T-helper 2 cell treated with Interferon-gamma antibody and Interleukin-4, amounts not matched to agents 5 μg/mL and 100 μg/mL, for 36 hours (primary cell): ENCODE measurements around the gene NCOA3.

ENCODE experiments used
- DNase-seq: peaks from one replicate; pipeline ENCODE4 v3.0.0; 2021; ENCODE audit warnings: low spot score
- H3K27ac Mint-ChIP-seq: one replicate; pipeline ENCODE4 v1.8.0; 2021; ENCODE audit warnings: mild to moderate bottlenecking, mixed read lengths
- H3K27me3 Mint-ChIP-seq: one replicate; pipeline ENCODE4 v1.8.0; 2021; ENCODE audit warnings: low read depth, mixed read lengths
- H3K36me3 Mint-ChIP-seq: one replicate; pipeline ENCODE4 v1.8.0; 2021; ENCODE audit warnings: low read depth, mixed read lengths
- H3K4me1 Mint-ChIP-seq: one replicate; pipeline ENCODE4 v1.8.0; 2021; ENCODE audit warnings: low read depth, mixed read lengths
- H3K4me3 Mint-ChIP-seq: one replicate; pipeline ENCODE4 v1.8.0; 2022; ENCODE audit warnings: mild to moderate bottlenecking, moderate library complexity, mixed read lengths
- H3K9me3 Mint-ChIP-seq: one replicate; pipeline ENCODE4 v1.8.0; 2021; ENCODE audit warnings: mixed read lengths

The NCOA3 gene

DNA sequence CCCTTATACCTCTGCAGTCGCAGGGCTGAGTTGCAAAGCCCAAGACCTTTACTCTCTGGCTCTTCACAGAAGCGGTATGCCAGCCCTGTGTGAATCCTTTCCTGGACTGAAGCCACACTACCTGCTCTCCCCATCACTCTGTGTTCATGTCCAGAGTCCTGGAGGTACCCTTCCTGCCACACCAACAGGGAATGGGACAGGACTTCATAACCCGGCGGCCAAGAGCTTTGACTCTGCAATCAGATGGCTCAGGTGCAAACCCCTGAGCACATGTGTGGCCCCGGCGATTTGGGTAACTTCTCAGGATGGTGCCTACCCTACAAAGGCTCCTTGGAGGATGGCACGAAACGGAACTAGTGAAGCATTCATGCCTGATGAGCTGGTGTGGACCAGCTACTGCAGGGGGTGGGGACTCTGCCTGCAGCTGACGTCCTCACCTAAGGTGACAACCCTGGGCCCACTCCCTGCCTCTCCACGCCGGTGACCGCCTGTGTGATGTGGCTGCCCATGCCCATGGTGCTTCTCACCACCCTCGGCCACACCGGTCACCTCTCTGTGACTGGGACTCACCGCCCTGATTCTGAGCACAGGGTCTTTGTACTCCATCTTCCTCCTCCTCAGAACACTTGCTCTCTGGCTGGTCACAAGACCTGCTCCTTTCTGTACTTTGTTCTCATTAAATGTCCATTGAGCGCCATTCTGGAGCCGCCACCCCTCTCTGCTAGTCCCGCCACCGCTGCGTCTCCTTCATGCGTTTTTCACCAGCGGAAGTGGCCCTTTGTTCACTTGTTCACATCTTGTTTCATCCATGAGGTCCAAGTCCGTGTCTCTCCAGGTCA is 166.8 kb downstream of the NCOA3 start:
- no peak overlapping the region for H3K4me3 Mint-ChIP-seq
- H3K36me3 Mint-ChIP-seq: no peaks in the 10 kb centered on the region
- H3K27ac Mint-ChIP-seq: no peak overlapping the region
- H3K27me3 Mint-ChIP-seq: no peaks in the 10 kb centered on the region
- no peak for DNase-seq
- H3K9me3 Mint-ChIP-seq: no peaks in the 10 kb centered on the region
- peaks cover 4% of the 10 kb centered on the region for H3K4me1 Mint-ChIP-seq

DNA sequence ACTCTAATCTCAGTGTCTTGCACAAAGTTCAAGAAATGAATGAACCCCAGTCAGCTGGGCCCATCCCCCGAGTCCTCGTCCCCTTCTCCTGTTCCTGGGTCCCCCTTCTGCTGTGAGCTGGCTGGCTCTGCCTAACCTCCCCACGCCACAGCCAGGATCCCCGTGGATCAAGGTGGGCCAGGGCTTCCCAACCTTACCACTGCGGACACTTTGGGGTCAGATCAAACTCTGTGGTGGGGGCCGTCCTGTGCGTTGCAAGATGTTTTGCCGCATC is 167.4 kb downstream of the NCOA3 start:
- H3K36me3 Mint-ChIP-seq: no peaks in the 10 kb centered on the region
- no peaks in the 10 kb centered on the region for H3K27me3 Mint-ChIP-seq
- DNase-seq: no peak
- H3K27ac Mint-ChIP-seq: no peak overlapping the region
- H3K4me3 Mint-ChIP-seq: no peak overlapping the region
- no peaks in the 10 kb centered on the region for H3K4me1 Mint-ChIP-seq
- H3K9me3 Mint-ChIP-seq: no peaks in the 10 kb centered on the region

DNA sequence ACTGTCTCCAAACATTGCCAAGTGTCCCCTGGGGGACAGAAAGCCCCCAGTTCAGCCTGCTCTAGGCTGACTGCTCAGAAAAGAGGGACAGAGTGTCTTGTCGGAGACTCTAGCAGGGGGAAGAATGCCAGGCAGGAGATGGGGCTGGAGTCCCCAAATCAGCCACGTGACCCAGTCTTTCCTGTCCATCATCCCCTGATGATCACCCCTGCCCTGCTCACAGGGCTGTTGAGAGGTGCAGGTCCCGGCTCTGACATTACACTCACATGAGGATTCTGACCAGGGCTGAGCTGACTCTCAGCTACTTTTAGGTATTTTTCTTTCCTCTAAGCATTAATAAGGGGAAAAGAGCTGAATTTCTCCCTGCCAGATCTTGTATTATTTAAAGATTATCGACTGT is 167.8 kb downstream of the NCOA3 start:
- H3K36me3 Mint-ChIP-seq: no peaks in the 10 kb centered on the region
- H3K27ac Mint-ChIP-seq: no peak overlapping the region
- no peaks in the 10 kb centered on the region for H3K9me3 Mint-ChIP-seq
- DNase-seq: no peak
- H3K27me3 Mint-ChIP-seq: no peaks in the 10 kb centered on the region
- no peaks in the 10 kb centered on the region for H3K4me1 Mint-ChIP-seq
- H3K4me3 Mint-ChIP-seq: no peak overlapping the region

DNA sequence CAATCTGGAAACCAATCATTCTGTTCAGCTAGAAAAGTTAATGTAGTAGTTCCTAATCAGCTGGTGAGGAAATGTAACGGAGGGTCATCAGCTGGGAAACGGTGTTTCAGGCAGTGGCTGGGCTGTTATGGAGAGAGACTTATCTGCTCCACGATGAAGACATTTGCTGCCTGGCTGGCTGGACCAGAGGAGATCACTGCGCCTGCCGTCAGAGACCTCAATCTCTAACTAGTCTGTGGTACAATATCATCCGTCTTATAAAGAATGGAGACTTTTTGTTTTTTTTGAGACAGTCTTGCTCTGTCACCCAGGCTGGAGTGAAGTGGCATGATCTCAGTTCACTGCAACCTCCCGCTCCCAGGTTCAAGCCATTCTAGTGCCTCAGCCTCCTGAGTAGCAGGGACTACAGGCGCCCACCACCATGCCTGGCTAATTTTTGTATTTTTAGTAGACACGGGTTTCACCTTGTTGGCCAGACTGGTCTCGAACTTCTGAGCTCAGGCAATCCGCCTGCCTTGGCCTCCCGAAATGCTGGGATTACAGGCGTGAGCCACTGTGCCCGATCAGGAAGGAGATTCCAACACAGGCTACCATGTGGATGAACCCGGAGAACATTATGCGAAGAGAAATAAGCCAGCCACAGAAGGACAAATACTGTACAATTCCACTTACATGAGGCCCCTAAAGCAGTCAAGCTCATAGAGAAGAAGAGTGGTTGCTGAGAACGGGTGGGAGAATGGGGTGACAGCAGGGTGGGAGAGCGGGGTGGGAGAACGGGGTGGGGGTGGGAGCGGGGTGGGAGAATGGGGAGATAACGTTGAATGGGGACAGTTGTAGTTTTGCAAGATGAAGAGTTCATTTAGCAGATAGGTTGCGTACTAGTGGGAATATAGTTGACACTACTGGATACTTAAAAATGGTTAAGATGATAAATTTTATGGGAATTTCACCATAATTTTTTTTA is 168.5 kb downstream of the NCOA3 start:
- H3K27ac Mint-ChIP-seq: no peak overlapping the region
- DNase-seq: no peak
- H3K4me3 Mint-ChIP-seq: no peak overlapping the region
- H3K36me3 Mint-ChIP-seq: no peaks in the 10 kb centered on the region
- H3K27me3 Mint-ChIP-seq: no peaks in the 10 kb centered on the region
- no peaks in the 10 kb centered on the region for H3K4me1 Mint-ChIP-seq
- H3K9me3 Mint-ChIP-seq: no peaks in the 10 kb centered on the region

DNA sequence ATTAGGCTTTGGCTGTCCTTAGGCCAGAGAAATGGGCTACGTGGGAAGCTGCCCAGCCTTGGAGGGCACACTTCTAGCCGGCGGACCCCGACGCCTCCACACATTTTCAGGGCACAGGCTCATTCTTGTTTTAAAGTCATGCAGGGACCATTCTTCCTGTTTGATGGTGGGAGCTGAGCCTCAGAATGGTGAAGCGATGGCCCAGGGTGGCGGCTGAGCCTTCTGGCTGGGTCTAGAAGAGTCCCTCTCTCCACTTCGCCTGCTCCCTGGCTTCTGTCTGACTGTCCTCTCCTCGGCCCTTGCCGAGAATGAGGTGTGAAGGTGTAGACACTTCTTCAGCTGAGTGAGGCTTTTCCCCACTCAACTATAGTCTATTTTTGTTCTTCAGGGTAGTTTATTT is 169.2 kb downstream of the NCOA3 start:
- H3K4me3 Mint-ChIP-seq: no peak overlapping the region
- H3K4me1 Mint-ChIP-seq: no peaks in the 10 kb centered on the region
- DNase-seq: no peak
- H3K36me3 Mint-ChIP-seq: no peaks in the 10 kb centered on the region
- no peaks in the 10 kb centered on the region for H3K27me3 Mint-ChIP-seq
- no peaks in the 10 kb centered on the region for H3K9me3 Mint-ChIP-seq
- H3K27ac Mint-ChIP-seq: no peak overlapping the region

DNA sequence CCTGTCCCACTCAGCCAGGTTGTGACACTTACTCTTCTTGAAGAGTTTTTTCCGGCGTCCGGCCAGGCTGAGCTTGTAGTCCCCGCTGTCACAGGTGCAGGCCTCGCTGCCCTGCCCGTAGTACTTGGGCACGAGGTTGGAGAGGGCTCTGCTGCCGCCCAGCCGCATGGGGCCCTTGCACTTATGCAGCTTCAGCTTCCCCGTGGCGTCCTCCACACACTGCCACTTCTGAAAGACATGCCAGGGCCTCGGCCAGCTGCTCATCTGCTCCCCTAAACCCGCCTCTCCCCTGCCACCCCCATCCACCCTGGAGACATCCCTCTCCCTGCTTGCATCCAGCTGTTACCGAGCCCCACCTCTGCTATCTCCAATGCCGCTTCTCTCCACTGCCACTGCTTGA is 170.5 kb downstream of the NCOA3 start:
- no peak overlapping the region for H3K27ac Mint-ChIP-seq

DNA sequence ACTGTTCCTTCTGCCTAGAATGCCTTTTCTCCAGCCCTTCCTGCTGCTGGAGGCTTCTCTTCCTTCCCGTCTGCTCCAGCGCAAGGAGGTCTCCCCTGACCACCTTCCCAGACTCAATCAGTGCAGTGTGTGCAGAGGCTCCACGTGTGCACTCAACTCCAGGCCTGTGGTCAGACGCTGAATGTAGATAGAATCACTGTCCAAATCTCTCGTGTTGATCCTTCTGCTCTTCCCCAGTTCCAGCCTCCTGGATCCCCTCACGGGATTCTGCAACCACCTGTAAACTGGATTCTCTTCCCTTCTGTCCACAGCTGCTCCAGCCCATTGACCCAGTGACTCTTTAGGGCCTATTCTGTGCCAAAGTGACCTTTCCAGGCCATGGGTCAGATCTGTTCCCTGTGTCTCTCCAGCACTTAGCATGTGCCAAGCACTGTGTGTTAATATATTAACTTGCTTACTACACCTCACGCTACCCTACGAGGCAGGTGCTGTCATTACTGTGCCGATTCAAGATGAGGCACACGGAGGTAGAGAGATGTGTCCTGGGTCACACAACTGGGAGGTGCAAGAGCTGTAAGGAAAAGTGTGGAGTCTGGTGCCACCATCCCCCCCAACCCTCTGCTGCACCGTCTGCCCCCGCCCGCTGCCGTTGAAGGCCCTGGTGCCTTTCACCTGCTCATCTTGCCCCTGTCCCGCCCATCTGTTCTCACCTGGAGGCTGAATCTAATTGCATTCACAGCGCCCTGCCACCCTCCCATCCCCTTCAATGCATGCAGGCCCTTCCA is 171.4 kb downstream of the NCOA3 start:
- H3K9me3 Mint-ChIP-seq: no peaks in the 10 kb centered on the region
- no peaks in the 10 kb centered on the region for H3K36me3 Mint-ChIP-seq
- no peak overlapping the region for H3K4me3 Mint-ChIP-seq
- no peak overlapping the region for H3K27ac Mint-ChIP-seq
- no peak for DNase-seq
- H3K27me3 Mint-ChIP-seq: no peaks in the 10 kb centered on the region
- no peaks in the 10 kb centered on the region for H3K4me1 Mint-ChIP-seq

More for the DNA sequence above, 170.5 kb downstream of the NCOA3 start:
- Mint-ChIP-seq H3K4me1 (no peaks in the 10 kb centered on the region), H3K36me3 (no peaks in the 10 kb centered on the region), H3K27me3 (no peaks in the 10 kb centered on the region), H3K4me3 (no peak overlapping the region), H3K9me3 (no peaks in the 10 kb centered on the region)
- DNase-seq: no peak

DNA sequence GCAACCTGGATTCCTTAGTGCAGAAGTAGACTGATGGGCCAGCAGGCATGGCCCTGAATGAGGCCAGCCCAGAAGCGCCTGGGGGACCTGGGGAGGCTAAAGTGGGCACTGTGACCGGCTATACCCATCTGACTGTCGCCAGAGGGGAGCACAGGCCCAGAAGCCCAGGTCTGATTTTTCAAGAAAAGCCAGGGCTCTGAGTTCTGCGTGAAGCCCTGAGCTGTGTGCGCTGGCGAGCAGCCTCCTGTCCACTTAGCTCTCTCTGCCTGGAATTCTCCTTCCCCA is 171.9 kb downstream of the NCOA3 start:
- Mint-ChIP-seq H3K4me1 (no peaks in the 10 kb centered on the region), H3K27me3 (no peaks in the 10 kb centered on the region), H3K27ac (no peak overlapping the region), H3K9me3 (no peaks in the 10 kb centered on the region), H3K36me3 (no peaks in the 10 kb centered on the region), H3K4me3 (no peak overlapping the region)
- DNase-seq: no peak

DNA sequence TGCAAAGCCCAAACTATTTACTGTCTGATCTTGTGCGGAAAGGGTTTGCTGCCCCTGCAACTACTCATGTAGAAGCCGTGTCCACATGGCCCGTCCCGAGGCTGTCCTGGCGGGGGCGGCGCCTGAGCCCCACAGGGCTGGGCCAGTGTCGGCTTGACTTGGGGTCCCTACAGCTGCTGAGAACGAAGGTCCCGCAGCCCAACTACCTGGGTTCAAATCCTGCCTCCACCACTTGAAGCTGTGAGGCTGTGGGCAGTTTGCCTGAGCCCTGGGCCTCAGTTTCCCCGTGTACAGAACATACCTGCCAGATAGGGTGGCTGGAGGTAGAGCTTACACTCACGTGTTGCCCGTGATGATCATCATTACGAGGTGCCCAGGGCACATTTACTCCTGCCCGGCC is 172.5 kb downstream of the NCOA3 start:
- Mint-ChIP-seq H3K9me3 (no peaks in the 10 kb centered on the region), H3K36me3 (no peaks in the 10 kb centered on the region), H3K27ac (no peak overlapping the region), H3K4me3 (no peak overlapping the region), H3K4me1 (no peaks in the 10 kb centered on the region), H3K27me3 (no peaks in the 10 kb centered on the region)
- no peak for DNase-seq

DNA sequence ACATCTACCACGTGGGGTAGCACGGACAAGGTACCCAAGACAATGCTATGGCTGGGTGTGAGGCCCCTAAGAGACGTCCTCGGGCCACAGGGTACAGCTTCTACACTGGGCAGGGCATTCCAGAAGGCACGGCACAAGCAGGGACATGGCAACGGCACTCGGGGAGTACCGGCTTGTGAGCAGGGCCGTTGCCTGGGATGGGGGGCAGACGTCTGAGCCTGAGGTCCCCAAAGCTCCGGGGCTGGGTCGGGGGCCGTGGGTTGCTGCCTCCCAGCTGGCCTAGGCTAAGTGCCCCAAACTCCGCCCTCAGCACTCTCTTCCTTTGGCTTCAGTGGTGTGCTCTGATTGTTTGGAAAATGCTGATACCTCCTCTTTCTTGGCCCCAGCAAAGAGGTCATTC is 173.0 kb downstream of the NCOA3 start:
- H3K4me3 Mint-ChIP-seq: no peak overlapping the region
- no peaks in the 10 kb centered on the region for H3K27me3 Mint-ChIP-seq
- no peaks in the 10 kb centered on the region for H3K9me3 Mint-ChIP-seq
- H3K36me3 Mint-ChIP-seq: no peaks in the 10 kb centered on the region
- H3K27ac Mint-ChIP-seq: no peak overlapping the region
- DNase-seq: no peak
- H3K4me1 Mint-ChIP-seq: no peaks in the 10 kb centered on the region

DNA sequence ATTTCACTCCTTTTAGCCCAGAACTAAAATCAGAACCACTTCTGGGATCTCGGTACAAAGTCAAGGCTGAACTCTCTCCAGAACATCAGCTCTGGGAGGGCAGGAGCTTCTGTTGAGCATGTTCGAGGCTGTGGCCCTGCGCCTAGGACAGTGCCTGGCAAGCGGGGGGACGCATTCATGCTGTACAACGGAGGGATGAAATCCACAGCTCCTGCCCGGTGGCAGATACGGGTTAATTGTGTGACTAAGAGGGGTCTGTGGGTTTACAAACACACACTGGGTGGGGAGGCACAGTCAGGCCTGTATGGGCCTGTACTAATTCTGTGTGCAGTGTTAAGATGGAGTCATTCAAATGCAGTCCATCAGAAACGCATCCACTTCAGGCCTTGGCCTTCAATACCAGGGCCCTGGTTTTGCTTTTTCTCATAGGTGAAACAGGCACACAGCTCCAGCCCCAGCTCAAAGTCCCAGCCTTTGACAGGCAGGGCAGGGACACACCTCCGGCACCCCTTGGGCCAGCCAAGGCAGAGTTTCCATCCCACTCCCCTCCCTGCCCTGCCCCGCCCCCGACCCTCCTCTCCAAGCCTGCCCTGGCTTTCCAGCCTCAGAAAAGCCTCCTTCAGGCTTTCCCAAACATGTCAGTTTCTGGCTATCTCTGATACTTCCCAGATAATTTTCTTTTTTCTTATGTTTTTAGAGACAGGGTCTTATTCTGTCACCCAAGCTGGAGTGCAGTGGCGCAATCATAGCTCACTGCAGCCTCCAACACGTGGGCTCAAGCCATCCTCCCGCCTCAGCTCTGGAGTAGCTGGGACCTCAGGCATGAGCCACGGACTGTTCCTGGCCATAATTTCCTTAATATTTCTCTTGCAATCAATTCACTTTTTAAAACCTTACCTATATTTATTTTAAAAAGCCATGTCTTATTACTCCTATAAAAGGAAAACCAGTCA is 173.8 kb downstream of the NCOA3 start:
- Mint-ChIP-seq H3K27me3 (no peaks in the 10 kb centered on the region), H3K27ac (no peak overlapping the region), H3K9me3 (no peaks in the 10 kb centered on the region), H3K36me3 (no peaks in the 10 kb centered on the region), H3K4me3 (no peak overlapping the region), H3K4me1 (no peaks in the 10 kb centered on the region)
- no peak for DNase-seq

DNA sequence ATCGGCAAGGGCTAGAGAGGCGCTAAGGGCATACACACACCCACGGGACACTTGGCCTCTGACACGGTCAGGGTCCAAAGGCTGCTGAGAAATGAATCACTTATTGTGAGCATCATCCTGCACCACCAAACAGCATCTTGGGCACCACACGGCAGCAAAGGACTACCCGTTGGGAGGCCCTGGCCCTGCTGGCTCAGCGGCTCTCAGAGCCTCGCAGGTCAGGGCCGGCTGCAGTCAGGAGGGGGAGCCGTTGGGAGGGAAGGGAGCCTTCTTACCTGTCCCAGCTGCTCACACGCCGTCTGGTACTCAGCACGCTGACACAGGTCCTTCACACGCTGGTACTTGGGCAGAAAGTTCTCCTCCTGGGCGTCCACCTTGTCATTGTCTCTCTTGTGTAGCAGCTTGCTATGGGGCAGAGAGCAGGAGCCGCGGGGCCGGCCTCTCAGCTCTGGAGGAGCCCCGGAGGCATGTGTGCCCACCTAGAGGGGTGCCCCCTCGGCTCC is 174.6 kb downstream of the NCOA3 start:
- H3K27ac Mint-ChIP-seq: no peak overlapping the region
- H3K4me3 Mint-ChIP-seq: no peak overlapping the region
- H3K9me3 Mint-ChIP-seq: no peaks in the 10 kb centered on the region
- no peaks in the 10 kb centered on the region for H3K27me3 Mint-ChIP-seq
- no peaks in the 10 kb centered on the region for H3K4me1 Mint-ChIP-seq
- no peak for DNase-seq
- H3K36me3 Mint-ChIP-seq: no peaks in the 10 kb centered on the region

DNA sequence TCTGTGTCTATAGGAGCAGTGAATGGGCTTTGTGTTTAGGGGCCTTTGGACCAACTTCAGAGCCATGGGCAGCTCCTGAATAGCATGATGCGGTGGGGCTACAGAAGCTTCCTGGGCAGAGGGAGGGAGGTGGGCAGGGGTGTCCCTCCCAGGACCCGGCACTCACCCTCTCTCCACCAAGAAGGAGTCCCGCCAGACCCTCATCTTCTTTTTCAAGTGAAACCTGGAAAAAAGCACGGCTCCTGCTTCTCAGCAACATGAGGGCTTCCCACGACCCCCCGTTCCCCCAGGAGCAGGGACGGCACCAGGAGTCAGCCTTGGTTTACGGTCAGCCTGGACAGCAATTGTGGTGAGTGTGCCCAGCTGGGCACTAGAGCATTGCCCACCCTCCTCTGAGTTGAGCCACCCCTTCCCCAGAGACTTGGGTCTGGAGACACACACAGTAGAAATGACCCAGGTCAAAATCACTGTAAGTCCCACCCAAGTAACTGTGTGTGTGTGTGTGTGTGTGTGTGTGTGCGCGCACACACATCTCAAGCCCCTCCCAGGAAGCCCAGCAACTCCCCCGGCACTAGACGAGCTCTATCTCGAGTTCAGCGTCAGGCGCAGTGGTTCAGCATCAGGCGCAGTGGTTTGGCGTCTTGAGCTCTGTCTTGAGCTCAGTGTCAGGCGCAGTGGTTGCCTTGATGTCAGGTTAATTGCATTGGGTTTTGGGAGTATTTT is 175.4 kb downstream of the NCOA3 start:
- Mint-ChIP-seq H3K27ac (no peak overlapping the region), H3K36me3 (no peaks in the 10 kb centered on the region), H3K27me3 (no peaks in the 10 kb centered on the region), H3K4me1 (no peaks in the 10 kb centered on the region), H3K4me3 (no peak overlapping the region), H3K9me3 (no peaks in the 10 kb centered on the region)
- no peak for DNase-seq
